Measurements from ENCODE around the gene PCSK6.

Gene PCSK6

GRCh38 chr15:101452572-101452971 is 36.9 kb downstream of the PCSK6 start:
- no peak overlapping the region for H3K4me3 ChIP-seq (replicated peaks; ENCODE audit: low read depth, low read length)
- H3K27me3 ChIP-seq (replicated peaks; ENCODE audit: control insufficient read depth, insufficient read depth, low read length): no peaks in the 10 kb centered on the region
- TF ChIP-seq CTCF (IDR thresholded peaks at IDR 0.05; ENCODE audit: insufficient read depth, low read length, poor library complexity, severe bottlenecking): no peak
- no peak for DNase-seq (ENCODE audit: extremely low read depth, insufficient read length)
- H3K36me3 ChIP-seq (ENCODE audit: control insufficient read depth, insufficient read depth, low read length): no peaks in the 10 kb centered on the region

- Histone ChIP-seq H3K27me3 (replicated peaks; ENCODE audit: control insufficient read depth, insufficient read depth, low read length) (no peaks in the 10 kb centered on the region), H3K36me3 (ENCODE audit: control insufficient read depth, insufficient read depth, low read length) (no peaks in the 10 kb centered on the region), H3K4me3 (replicated peaks; ENCODE audit: low read depth, low read length) (no peak overlapping the region)
- no peak for TF ChIP-seq CTCF (IDR thresholded peaks at IDR 0.05; ENCODE audit: insufficient read depth, low read length, poor library complexity, severe bottlenecking)
- no peak for DNase-seq (ENCODE audit: extremely low read depth, insufficient read length)
Observed at GRCh38 chr15:101451846-101452245, 37.7 kb downstream of the PCSK6 start.

- Histone ChIP-seq H3K4me3 (replicated peaks; ENCODE audit: low read depth, low read length) (no peak overlapping the region), H3K36me3 (ENCODE audit: control insufficient read depth, insufficient read depth, low read length) (no peaks in the 10 kb centered on the region), H3K27me3 (replicated peaks; ENCODE audit: control insufficient read depth, insufficient read depth, low read length) (no peaks in the 10 kb centered on the region)
- no peak for TF ChIP-seq CTCF (IDR thresholded peaks at IDR 0.05; ENCODE audit: insufficient read depth, low read length, poor library complexity, severe bottlenecking)
- DNase-seq (ENCODE audit: extremely low read depth, insufficient read length): no peak
Observed at GRCh38 chr15:101451266-101451799, 38.2 kb downstream of the PCSK6 start.

- Histone ChIP-seq H3K4me3 (replicated peaks; ENCODE audit: low read depth, low read length) (no peak overlapping the region), H3K36me3 (ENCODE audit: control insufficient read depth, insufficient read depth, low read length) (no peaks in the 10 kb centered on the region), H3K27me3 (replicated peaks; ENCODE audit: control insufficient read depth, insufficient read depth, low read length) (no peaks in the 10 kb centered on the region)
- DNase-seq (ENCODE audit: extremely low read depth, insufficient read length): no peak
- TF ChIP-seq CTCF (IDR thresholded peaks at IDR 0.05; ENCODE audit: insufficient read depth, low read length, poor library complexity, severe bottlenecking): no peak
Observed at GRCh38 chr15:101450403-101451265, 38.9 kb downstream of the PCSK6 start.

- Histone ChIP-seq H3K36me3 (ENCODE audit: control insufficient read depth, insufficient read depth, low read length) (no peaks in the 10 kb centered on the region), H3K4me3 (replicated peaks; ENCODE audit: low read depth, low read length) (no peak overlapping the region), H3K27me3 (replicated peaks; ENCODE audit: control insufficient read depth, insufficient read depth, low read length) (no peaks in the 10 kb centered on the region; the same call in 1 of the 2 replicates)
- DNase-seq (ENCODE audit: extremely low read depth, insufficient read length): no peak
- no peak for TF ChIP-seq CTCF (IDR thresholded peaks at IDR 0.05; ENCODE audit: insufficient read depth, low read length, poor library complexity, severe bottlenecking)
Observed at GRCh38 chr15:101449471-101450402, 39.8 kb downstream of the PCSK6 start.

Data from GM06990 (cell line).